SU-DHL-6 (cell line): ENCODE results near the gene NLRP6.

Source experiments
- EZH2phosphoT487 ChIP-seq: fragments of 200-600 bp; sonication (generic), shearing (Covaris generic); conservative IDR thresholded peaks from 2 replicates; pipeline ENCODE4 v1.6.1; 2018; ENCODE audit warnings: mild to moderate bottlenecking, antibody characterized with exemption, low read length, moderate library complexity, mixed read lengths
- TF ChIP-seq, protein P1 (sequence below): fragments of 200-600 bp; sonication (generic); IDR thresholded peaks from one replicate; pipeline ENCODE4 v1.5.1; 2017; ENCODE audit warnings: antibody characterized with exemption, mild to moderate bottlenecking, low read length, moderate library complexity; ENCODE audit not compliant: insufficient read depth, poor library complexity, severe bottlenecking

GRCh38 chr11:313787-314553 lies 35.8 kb downstream of the NLRP6 start, which contains the start of gene IFITM1:
- TF ChIP-seq, protein P1, sequence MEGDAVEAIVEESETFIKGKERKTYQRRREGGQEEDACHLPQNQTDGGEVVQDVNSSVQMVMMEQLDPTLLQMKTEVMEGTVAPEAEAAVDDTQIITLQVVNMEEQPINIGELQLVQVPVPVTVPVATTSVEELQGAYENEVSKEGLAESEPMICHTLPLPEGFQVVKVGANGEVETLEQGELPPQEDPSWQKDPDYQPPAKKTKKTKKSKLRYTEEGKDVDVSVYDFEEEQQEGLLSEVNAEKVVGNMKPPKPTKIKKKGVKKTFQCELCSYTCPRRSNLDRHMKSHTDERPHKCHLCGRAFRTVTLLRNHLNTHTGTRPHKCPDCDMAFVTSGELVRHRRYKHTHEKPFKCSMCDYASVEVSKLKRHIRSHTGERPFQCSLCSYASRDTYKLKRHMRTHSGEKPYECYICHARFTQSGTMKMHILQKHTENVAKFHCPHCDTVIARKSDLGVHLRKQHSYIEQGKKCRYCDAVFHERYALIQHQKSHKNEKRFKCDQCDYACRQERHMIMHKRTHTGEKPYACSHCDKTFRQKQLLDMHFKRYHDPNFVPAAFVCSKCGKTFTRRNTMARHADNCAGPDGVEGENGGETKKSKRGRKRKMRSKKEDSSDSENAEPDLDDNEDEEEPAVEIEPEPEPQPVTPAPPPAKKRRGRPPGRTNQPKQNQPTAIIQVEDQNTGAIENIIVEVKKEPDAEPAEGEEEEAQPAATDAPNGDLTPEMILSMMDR: no peak
- no peak for TF ChIP-seq EZH2phosphoT487
